Suprapubic skin (tissue), 4 donors: Measurements from ENCODE around the gene EGLN1. TPM values are rescaled to one million over a fixed set of nuclear protein-coding genes. Genes with fewer than 3 reads are reported as not detected.

Source experiments
- DNase-seq, 2 donors: peaks; one replicate each; pipeline ENCODE4 v3.0.0-alpha.2; 2019; ENCODE audit warnings: low spot score in 2 of 2
- H3K27ac ChIP-seq: fragments of 200-600 bp; sonication (generic); one replicate; pipeline ENCODE4 v1.5.1; 2019
- H3K27me3 ChIP-seq: fragments of 200-600 bp; sonication (generic); one replicate; pipeline ENCODE4 v1.5.1; 2019
- H3K36me3 ChIP-seq: fragments of 200-600 bp; sonication (generic); one replicate; pipeline ENCODE4 v1.5.1; 2019
- H3K4me1 ChIP-seq: fragments of 200-600 bp; sonication (generic); one replicate; pipeline ENCODE4 v1.5.1; 2019
- H3K4me3 ChIP-seq: fragments of 200-600 bp; sonication (generic); one replicate; pipeline ENCODE4 v1.5.1; 2019; ENCODE audit warnings: mild to moderate bottlenecking
- H3K9me3 ChIP-seq: fragments of 200-600 bp; sonication (generic); one replicate; pipeline ENCODE4 v1.5.1; 2019
- EP300 ChIP-seq: sonication (generic); formaldehyde crosslinking; IDR thresholded peaks from one replicate; pipeline ENCODE4 v1.6.1; 2017; ENCODE audit warnings: antibody characterized with exemption
- POLR2A ChIP-seq, 2 donors: fragments of 450-650 bp; IDR thresholded peaks; one replicate each; pipeline ENCODE4 v1.6.1; 2017; ENCODE audit warnings: antibody characterized with exemption in 2 of 2, mild to moderate bottlenecking in 2 of 2, moderate library complexity in 2 of 2
- POLR2AphosphoS5 ChIP-seq, 3 donors: sonication (generic); formaldehyde crosslinking; IDR thresholded peaks; one replicate each; pipeline ENCODE4 v1.6.1; 2017; ENCODE audit warnings: antibody characterized with exemption in 3 of 3
- WGBS: methylation state at CpG from one replicate; pipeline ENCODE4 v1.1.5; 2018; 5-methylcytosine and 5-hydroxymethylcytosine counted together
- total RNA-seq, 4 donors: library from RNA; depleted of rRNA; stranded (reverse); fragments of >200 nt; gene quantifications; one replicate each; pipeline ENCODE4 v1.1.0, GENCODE V29; 2016
- TF ChIP-seq, protein P1 (sequence below), 2 donors: fragments of 200-600 bp in 1 of 2; fragments of 450-650 bp in 1 of 2; sonication (generic) in 1 of 2; IDR thresholded peaks; one replicate each; pipeline ENCODE4 v1.5.1; 2016 to 2019; ENCODE audit warnings: antibody characterized with exemption in 2 of 2, mild to moderate bottlenecking in 1 of 2, moderate library complexity in 1 of 2

EGLN1 gene
- total RNA-seq, 4 donors from 2014 or later = 33.8 to 44.5 (median 39.4) TPM

- H3K4me3 ChIP-seq = no peak overlapping the region
- TF ChIP-seq, protein P1, sequence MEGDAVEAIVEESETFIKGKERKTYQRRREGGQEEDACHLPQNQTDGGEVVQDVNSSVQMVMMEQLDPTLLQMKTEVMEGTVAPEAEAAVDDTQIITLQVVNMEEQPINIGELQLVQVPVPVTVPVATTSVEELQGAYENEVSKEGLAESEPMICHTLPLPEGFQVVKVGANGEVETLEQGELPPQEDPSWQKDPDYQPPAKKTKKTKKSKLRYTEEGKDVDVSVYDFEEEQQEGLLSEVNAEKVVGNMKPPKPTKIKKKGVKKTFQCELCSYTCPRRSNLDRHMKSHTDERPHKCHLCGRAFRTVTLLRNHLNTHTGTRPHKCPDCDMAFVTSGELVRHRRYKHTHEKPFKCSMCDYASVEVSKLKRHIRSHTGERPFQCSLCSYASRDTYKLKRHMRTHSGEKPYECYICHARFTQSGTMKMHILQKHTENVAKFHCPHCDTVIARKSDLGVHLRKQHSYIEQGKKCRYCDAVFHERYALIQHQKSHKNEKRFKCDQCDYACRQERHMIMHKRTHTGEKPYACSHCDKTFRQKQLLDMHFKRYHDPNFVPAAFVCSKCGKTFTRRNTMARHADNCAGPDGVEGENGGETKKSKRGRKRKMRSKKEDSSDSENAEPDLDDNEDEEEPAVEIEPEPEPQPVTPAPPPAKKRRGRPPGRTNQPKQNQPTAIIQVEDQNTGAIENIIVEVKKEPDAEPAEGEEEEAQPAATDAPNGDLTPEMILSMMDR (IDR thresholded peaks at IDR 0.05) = no peak
- no peak for TF ChIP-seq EP300
- no peak for TF ChIP-seq POLR2A (IDR thresholded peaks at IDR 0.05)
- TF ChIP-seq POLR2AphosphoS5 (IDR thresholded peaks at IDR 0.05) = no peak
- no peaks in the 10 kb centered on the region for H3K9me3 ChIP-seq
- peaks cover 5% of the 10 kb centered on the region for H3K4me1 ChIP-seq
- no peak overlapping the region for H3K27ac ChIP-seq
- no peak for DNase-seq
- 88% methylated on average over 5 of the region's 5 CpGs for WGBS
- no peaks in the 10 kb centered on the region for H3K27me3 ChIP-seq
- peaks cover 16% of the 10 kb centered on the region for H3K36me3 ChIP-seq
Measured at GRCh38 chr1:231364192-231364591, 57.9 kb downstream of the EGLN1 start.

GRCh38 chr1:231363624-231364023, 58.5 kb downstream of the EGLN1 start:
- WGBS = 80% methylated on average over 1 of the region's 1 CpG
- DNase-seq = no peak
- Histone ChIP-seq H3K27ac (no peak overlapping the region), H3K27me3 (no peaks in the 10 kb centered on the region), H3K36me3 (peaks cover 16% of the 10 kb centered on the region), H3K9me3 (no peaks in the 10 kb centered on the region), H3K4me3 (no peak overlapping the region), H3K4me1 (peaks cover 10% of the 10 kb centered on the region)
- TF ChIP-seq, protein P1 (IDR thresholded peaks at IDR 0.05) = no peak
- TF ChIP-seq POLR2A (IDR thresholded peaks at IDR 0.05) (no peak), POLR2AphosphoS5 (IDR thresholded peaks at IDR 0.05) (no peak), EP300 (no peak)

DNA sequence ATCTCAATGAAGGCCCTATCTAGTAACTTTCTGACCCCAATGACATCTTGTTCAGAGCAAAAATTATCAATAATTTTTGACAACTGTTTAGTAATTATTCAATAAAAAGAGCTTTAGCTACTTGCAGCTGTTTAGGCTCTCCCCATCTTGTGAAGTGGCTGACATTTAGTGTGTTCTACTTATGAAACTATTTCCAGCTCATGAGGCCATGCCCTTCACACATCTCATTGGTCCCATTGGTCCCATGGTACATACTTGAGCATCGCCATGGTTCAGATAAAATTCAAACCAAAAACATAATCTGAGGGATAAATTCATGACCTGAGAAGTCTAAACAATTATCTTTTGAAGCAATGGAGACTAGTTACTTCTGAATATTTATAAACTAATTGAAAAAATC, 59.8 kb downstream of the EGLN1 start:
- no peak overlapping the region for H3K4me3 ChIP-seq
- no peak overlapping the region for H3K27ac ChIP-seq
- TF ChIP-seq, protein P1 (IDR thresholded peaks at IDR 0.05) = no peak
- TF ChIP-seq EP300 (no peak), POLR2AphosphoS5 (IDR thresholded peaks at IDR 0.05) (no peak), POLR2A (IDR thresholded peaks at IDR 0.05) (no peak)
- peaks cover 21% of the 10 kb centered on the region for H3K4me1 ChIP-seq
- no peak for DNase-seq
- H3K9me3 ChIP-seq = no peaks in the 10 kb centered on the region
- peaks cover 9% of the 10 kb centered on the region for H3K36me3 ChIP-seq
- H3K27me3 ChIP-seq = no peaks in the 10 kb centered on the region
- WGBS = 93% methylated on average over 1 of the region's 1 CpG

DNA sequence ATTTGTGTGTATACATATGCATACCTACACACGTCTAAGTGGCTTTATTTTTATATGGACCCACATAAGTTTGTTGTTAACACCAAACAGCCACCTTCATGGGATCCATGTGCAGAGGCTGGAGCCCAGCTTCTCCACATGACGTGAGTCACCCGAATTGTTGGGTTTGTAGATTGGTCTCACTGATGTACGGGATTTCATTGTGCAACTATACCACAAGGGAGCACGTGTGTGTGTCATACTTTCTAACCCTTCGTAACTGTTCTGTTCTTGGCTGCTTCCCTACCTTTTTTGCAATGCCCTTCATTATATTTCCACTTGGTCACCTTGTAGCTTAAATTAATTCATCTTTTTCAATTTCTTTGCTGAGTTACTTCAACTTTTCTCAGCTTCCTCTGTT, 63.0 kb downstream of the EGLN1 start:
- no peak overlapping the region for H3K4me3 ChIP-seq
- WGBS = 51% methylated on average over 6 of the region's 6 CpGs
- peaks cover 21% of the 10 kb centered on the region for H3K4me1 ChIP-seq
- peak in 1 of 3 donors; percentile 78 for TF ChIP-seq POLR2AphosphoS5 (IDR thresholded peaks at IDR 0.05)
- TF ChIP-seq EP300 = no peak
- peak in 1 of 2 donors; percentile 69 for DNase-seq
- H3K27ac ChIP-seq = no peak overlapping the region
- no peaks in the 10 kb centered on the region for H3K9me3 ChIP-seq
- H3K36me3 ChIP-seq = no peaks in the 10 kb centered on the region
- H3K27me3 ChIP-seq = no peaks in the 10 kb centered on the region

- Histone ChIP-seq H3K27ac (no peak overlapping the region), H3K9me3 (no peaks in the 10 kb centered on the region), H3K27me3 (no peaks in the 10 kb centered on the region), H3K4me1 (peaks cover 21% of the 10 kb centered on the region), H3K4me3 (no peak overlapping the region), H3K36me3 (peaks cover 6% of the 10 kb centered on the region)
- TF ChIP-seq, protein P1 (IDR thresholded peaks at IDR 0.05) = peak; percentile 67 to 73
- TF ChIP-seq POLR2AphosphoS5 (IDR thresholded peaks at IDR 0.05) (peak in 1 of 3 donors; percentile 69), EP300 (no peak), POLR2A (IDR thresholded peaks at IDR 0.05) (no peak)
- DNase-seq = peak in 1 of 2 donors; percentile 64
- WGBS = 11% methylated on average over 4 of the region's 4 CpGs
Measured at GRCh38 chr1:231357831-231358354, 64.2 kb downstream of the EGLN1 start.
